ENCODE data around the gene COX17.

DNA sequence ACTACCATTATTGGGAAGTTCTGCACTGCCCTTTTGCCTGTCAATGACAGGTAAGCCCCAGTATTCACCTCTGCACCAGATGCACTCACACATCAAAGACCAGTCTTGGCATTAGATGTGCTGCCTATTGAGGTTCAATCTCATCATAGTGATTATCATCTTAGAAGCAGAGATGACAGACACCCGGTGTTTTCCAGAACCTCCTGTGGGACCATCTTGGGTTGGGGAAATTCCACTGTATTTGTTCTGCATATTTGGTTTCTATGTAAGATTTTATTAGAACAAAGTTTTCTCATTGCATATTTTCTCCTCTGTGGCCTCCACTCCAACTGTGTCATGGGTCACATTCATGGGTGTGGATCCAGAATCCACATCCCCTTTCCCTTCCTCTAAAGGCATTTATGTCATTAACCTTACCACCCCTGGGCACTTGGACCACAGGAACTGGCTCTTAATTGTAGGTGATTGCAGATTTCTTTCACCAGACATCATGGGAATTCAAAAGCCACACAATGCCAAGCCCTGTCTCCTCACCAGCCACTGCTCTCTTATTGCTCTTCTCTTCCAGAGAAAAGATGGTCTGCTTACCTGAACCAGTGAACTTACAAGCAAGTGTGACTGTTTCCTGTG lies 48.3 kb downstream of the COX17 start:
- TF ChIP-seq, protein P1, sequence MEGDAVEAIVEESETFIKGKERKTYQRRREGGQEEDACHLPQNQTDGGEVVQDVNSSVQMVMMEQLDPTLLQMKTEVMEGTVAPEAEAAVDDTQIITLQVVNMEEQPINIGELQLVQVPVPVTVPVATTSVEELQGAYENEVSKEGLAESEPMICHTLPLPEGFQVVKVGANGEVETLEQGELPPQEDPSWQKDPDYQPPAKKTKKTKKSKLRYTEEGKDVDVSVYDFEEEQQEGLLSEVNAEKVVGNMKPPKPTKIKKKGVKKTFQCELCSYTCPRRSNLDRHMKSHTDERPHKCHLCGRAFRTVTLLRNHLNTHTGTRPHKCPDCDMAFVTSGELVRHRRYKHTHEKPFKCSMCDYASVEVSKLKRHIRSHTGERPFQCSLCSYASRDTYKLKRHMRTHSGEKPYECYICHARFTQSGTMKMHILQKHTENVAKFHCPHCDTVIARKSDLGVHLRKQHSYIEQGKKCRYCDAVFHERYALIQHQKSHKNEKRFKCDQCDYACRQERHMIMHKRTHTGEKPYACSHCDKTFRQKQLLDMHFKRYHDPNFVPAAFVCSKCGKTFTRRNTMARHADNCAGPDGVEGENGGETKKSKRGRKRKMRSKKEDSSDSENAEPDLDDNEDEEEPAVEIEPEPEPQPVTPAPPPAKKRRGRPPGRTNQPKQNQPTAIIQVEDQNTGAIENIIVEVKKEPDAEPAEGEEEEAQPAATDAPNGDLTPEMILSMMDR (IDR thresholded peaks at IDR 0.05; ENCODE audit: extremely low read depth in 1 of 2, insufficient read depth in 1 of 2, low read depth in 1 of 2, low read length in 2 of 2) = no peak
- TF ChIP-seq POLR2A (IDR thresholded peaks at IDR 0.05; ENCODE audit: low read depth, low read length) (no peak), EZH2 (IDR thresholded peaks at IDR 0.05; ENCODE audit: borderline replicate concordance, low read depth, low read length, severe bottlenecking) (no peak), POLR2AphosphoS5 (IDR thresholded peaks at IDR 0.05; ENCODE audit: insufficient read depth, low read depth, low read length) (no peak), JUN (IDR thresholded peaks at IDR 0.05; ENCODE audit: borderline replicate concordance, insufficient read depth, insufficient read length, low read depth) (no peak)
- TF ChIP-seq, protein P2, sequence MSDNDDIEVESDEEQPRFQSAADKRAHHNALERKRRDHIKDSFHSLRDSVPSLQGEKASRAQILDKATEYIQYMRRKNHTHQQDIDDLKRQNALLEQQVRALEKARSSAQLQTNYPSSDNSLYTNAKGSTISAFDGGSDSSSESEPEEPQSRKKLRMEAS (IDR thresholded peaks at IDR 0.05; ENCODE audit: insufficient read depth, insufficient read length) = no peak
